Right lobe of liver (tissue), 6 donors: ENCODE measurements around the gene ADCY1. TPM values are rescaled to one million over a fixed set of nuclear protein-coding genes. Genes with fewer than 3 reads are reported as not detected.
A peak's percentile ranks its signal among the peaks of the same experiment; 100 is the strongest.
"Not testable (repeated sequence)": the region's sequence is repeated elsewhere in the genome, so short reads cannot be mapped to it uniquely, and the experiment has no call there.

Experiments
- ATAC-seq, 4 donors: fragments of 200-7000 bp; cut with Tn5 transposase; one replicate each; pipeline ENCODE4 v1.9.1; 2020; ENCODE audit warnings: mild to moderate bottlenecking in 4 of 4, moderate library complexity in 4 of 4
- DNase-seq, 3 donors: peaks; one replicate each; pipeline ENCODE4 v3.0.0-alpha.2; 2020
- H3K27ac ChIP-seq, 3 donors: fragments of 200-600 bp; one replicate each; pipeline ENCODE4 v1.8.0; 2022
- H3K27me3 ChIP-seq, 2 donors: fragments of 200-600 bp; one replicate each; pipeline ENCODE4 v1.8.0; 2022
- H3K36me3 ChIP-seq, 4 donors: fragments of 200-600 bp; sonication (generic) in 1 of 4; one replicate each; pipeline versions ENCODE4 v1.5.1 to v1.8.0; 2017 to 2022; ENCODE audit warnings: control low read depth in 1 of 4
- H3K4me1 ChIP-seq, 4 donors: fragments of 200-600 bp; sonication (generic) in 1 of 4; one replicate each; pipeline versions ENCODE4 v1.5.1 to v1.8.0; 2017 to 2022; ENCODE audit warnings: control low read depth in 1 of 4
- H3K4me3 ChIP-seq, 3 donors: fragments of 200-600 bp; one replicate each; pipeline ENCODE4 v1.8.0; 2022
- H3K9me3 ChIP-seq, 4 donors: fragments of 200-600 bp; sonication (generic) in 1 of 4; one replicate each; pipeline versions ENCODE4 v1.5.1 to v1.8.0; 2017 to 2022; ENCODE audit warnings: control low read depth in 1 of 4
- POLR2A ChIP-seq: fragments of 450-650 bp; IDR thresholded peaks from one replicate; pipeline ENCODE4 v1.6.1; 2017; ENCODE audit warnings: antibody characterized with exemption, mild to moderate bottlenecking
- WGBS: methylation state at CpG from one replicate; pipeline ENCODE4 v1.1.6; 2018; ENCODE audit warnings: low coverage, low lambda C conversion rate; ENCODE audit not compliant: insufficient coverage; ENCODE audit errors: missing lambda C conversion rate; 5-methylcytosine and 5-hydroxymethylcytosine counted together
- intact Hi-C, 2 donors: fragments of 100-400 bp; cut with DNase I; formaldehyde crosslinking; loops; one replicate each; pipeline versions ENCODE4 v1.11.2 to v1.14.1; 2022
- long read RNA-seq: library from polyadenylated mRNA; unstranded; transcript quantifications from one replicate; pipeline ENCODE4 v2.0.0, GENCODE V29; 2019
- total RNA-seq, 6 experiments: library from RNA; depleted of rRNA in 2 of 6; stranded (reverse); fragments of >200 nt in 2 of 6; fragmentation: NEBNext Ultra II Directional in 3 of 6; extraction: Animal tissue kit (Norgen Biotek cat#: 25700) in 3 of 6; gene quantifications; one replicate each; pipeline versions ENCODE4 v1.1.0 to v1.2.4, GENCODE V29; 2016 to 2023
- TF ChIP-seq, protein P1 (sequence below), 4 donors: fragments of 200-600 bp in 3 of 4; fragments of 450-650 bp in 1 of 4; IDR thresholded peaks; one replicate each; pipeline versions ENCODE4 v1.5.1 to v1.8.0; 2016 to 2022; ENCODE audit warnings: antibody characterized with exemption in 4 of 4, mild to moderate bottlenecking in 2 of 4
- donor health status: DM: no; HTN: yes; CAD: no.
- donor health status: DM: no; HTN: no; CAD: no.
- donor health status: DM: no; HTN: no; CAD: no.
- donor health status: DM: no; HTN: yes; CAD: no.
- donor health status: DM: no; HTN: yes; CAD: no.

The ADCY1 gene
- 10 to 100 TPM in 2 of 6 experiments, 1 to 10 TPM in 4; 7.2 to 17.6 (median 9.3) TPM for total RNA-seq
- long read RNA-seq, partial matches to known transcripts: 0 of 2 reads
- long read RNA-seq, other reads (novel, unspliced or antisense): 2 of 2 reads

DNA sequence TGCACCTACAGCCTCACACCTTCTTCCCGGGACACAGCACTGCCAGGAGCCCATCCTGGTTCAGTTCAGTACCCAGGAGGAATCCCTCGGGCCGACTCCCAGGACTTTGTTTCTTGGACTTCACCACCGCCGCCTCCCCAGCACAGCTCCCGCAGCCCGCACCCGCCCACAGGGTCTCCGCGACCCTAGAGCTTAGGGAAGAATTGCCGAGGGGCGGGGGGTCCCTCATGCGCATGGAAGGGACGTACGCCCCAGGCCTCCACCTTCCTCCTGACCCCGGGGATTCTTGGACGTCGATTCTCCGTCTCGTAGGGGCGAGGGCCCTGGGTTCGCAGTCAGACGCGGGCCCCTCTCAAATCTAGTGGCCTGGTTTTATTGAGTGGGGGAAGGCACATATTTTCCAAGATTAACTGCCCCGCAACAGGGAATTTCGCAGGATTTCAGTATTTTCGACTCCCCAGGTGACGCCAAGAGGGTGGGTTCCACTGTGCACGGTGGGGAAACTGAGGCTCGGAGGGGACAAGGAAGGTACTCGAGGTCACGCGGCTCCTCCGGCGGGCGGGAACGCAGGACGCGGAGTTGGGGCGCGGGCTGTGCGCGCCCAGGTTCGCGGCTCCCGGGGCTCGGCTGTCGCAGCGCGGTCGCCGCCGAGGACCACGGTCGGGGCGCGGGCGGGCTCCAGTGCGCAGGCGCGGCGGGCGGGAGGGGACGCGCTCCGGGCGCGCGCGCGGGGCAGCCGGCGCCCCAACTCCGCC is at the start of gene ADCY1:
ADCY1 (plus strand) TSS at position 708 of the 755 bp plus-strand sequence. CDS start 176 bp downstream, outside the sequence.
- DNase-seq (no peak), ATAC-seq (peak in 1 of 4 donors; percentile 13)
- H3K27ac ChIP-seq: no peak within 1 kb of the TSS
- H3K4me3 ChIP-seq: peak within 1 kb of the TSS; percentile 40 to 51 (median 51)
- TF ChIP-seq, protein P1, sequence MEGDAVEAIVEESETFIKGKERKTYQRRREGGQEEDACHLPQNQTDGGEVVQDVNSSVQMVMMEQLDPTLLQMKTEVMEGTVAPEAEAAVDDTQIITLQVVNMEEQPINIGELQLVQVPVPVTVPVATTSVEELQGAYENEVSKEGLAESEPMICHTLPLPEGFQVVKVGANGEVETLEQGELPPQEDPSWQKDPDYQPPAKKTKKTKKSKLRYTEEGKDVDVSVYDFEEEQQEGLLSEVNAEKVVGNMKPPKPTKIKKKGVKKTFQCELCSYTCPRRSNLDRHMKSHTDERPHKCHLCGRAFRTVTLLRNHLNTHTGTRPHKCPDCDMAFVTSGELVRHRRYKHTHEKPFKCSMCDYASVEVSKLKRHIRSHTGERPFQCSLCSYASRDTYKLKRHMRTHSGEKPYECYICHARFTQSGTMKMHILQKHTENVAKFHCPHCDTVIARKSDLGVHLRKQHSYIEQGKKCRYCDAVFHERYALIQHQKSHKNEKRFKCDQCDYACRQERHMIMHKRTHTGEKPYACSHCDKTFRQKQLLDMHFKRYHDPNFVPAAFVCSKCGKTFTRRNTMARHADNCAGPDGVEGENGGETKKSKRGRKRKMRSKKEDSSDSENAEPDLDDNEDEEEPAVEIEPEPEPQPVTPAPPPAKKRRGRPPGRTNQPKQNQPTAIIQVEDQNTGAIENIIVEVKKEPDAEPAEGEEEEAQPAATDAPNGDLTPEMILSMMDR (IDR thresholded peaks at IDR 0.05): no peak
- no peak for TF ChIP-seq POLR2A
- no peaks in the 10 kb centered on the region for H3K27me3 ChIP-seq
- no peaks in the 10 kb centered on the region for H3K36me3 ChIP-seq
- intact Hi-C loops: no loop called here
- 8% methylated on average over 15 of the region's 74 CpGs for WGBS
- H3K9me3 ChIP-seq: no peaks in the 10 kb centered on the region
- peaks cover 0 to 11% (median 3%) of the 10 kb centered on the region in 4 donors for H3K4me1 ChIP-seq

DNA sequence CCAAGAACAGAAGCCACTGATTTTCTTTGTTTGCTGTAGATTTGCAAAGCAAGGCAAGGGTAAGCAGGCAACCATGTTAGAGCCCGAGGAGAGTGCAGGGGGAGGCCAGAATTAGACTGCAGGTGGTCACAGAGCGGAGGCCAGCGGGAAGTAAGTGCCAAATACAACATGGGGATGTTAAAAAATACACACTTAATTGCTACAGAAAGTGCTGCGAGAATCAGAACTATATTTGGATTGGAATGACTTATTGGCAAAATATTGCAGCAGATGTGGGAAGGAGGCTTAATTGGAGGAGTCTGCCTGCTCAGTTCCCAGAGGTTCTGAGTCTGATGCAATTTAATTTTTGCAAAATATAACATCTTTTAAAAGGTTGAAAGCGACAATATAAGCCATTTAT is 49.7 kb upstream of the ADCY1 start:
- H3K36me3 ChIP-seq: no peaks in the 10 kb centered on the region
- intact Hi-C loops: no loop called here
- H3K4me1 ChIP-seq: no peaks in the 10 kb centered on the region
- no peak overlapping the region for H3K27ac ChIP-seq
- H3K27me3 ChIP-seq: no peaks in the 10 kb centered on the region
- no peaks in the 10 kb centered on the region for H3K9me3 ChIP-seq
- no peak for ATAC-seq
- WGBS: 38% methylated on average over 5 of the region's 5 CpGs
- TF ChIP-seq POLR2A: no peak
- TF ChIP-seq, protein P1 (IDR thresholded peaks at IDR 0.05): no peak
- no peak overlapping the region for H3K4me3 ChIP-seq
- no peak for DNase-seq

DNA sequence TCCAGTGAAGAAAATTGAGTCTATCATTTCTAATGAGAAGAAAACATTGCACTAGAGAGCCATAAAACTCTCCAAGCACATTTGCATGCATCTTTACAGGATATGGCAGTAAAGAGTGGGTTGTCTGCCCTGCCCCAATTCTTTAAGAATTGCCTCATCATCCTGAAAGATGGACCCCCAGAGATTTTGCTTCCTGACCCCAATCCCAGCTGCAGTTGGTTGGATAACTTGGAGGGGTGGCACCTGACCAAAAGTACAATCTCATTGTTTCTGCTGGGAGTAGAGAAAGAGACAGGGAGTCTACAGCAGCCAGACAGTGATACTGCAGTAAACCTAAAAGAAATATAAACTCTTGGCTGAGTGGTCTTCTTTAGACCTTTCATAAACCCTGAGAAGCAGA is 49.1 kb upstream of the ADCY1 start:
- no peak overlapping the region for H3K27ac ChIP-seq
- H3K4me3 ChIP-seq: no peak overlapping the region
- H3K9me3 ChIP-seq: no peaks in the 10 kb centered on the region
- no peaks in the 10 kb centered on the region for H3K4me1 ChIP-seq
- no peak for TF ChIP-seq POLR2A
- TF ChIP-seq, protein P1 (IDR thresholded peaks at IDR 0.05): no peak
- ATAC-seq: no peak
- no peaks in the 10 kb centered on the region for H3K27me3 ChIP-seq
- no peaks in the 10 kb centered on the region for H3K36me3 ChIP-seq
- DNase-seq: no peak
- intact Hi-C loops: no loop called here

DNA sequence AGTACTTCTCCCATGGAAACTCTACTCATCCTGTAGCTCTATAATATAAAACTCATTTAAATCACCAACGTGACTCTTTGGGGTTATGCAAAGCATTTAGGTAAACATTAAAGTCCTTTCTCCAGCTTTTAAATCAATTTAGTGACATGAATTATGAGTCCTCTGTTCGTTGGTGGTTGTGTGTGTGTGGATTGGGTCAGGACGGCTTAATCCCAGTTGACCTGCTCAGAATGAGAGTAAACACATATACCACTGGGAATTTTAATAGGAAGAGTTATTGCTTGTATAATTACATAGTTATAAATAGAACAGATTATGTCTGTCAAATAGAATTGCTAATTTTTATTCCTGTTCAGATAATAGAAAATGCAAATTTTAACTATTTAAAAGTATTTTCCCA is 30.7 kb upstream of the ADCY1 start:
- Histone ChIP-seq H3K9me3 (peaks cover 0 to 4% (median 0%) of the 10 kb centered on the region in 4 donors), H3K27me3 (no peaks in the 10 kb centered on the region), H3K36me3 (no peaks in the 10 kb centered on the region), H3K4me1 (no peaks in the 10 kb centered on the region), H3K4me3 (no peak overlapping the region), H3K27ac (no peak overlapping the region)
- WGBS: 22% methylated on average over 3 of the region's 3 CpGs
- ATAC-seq (no peak), DNase-seq (no peak)
- intact Hi-C loops: no loop called here
- TF ChIP-seq, protein P1 (IDR thresholded peaks at IDR 0.05): no peak
- no peak for TF ChIP-seq POLR2A

DNA sequence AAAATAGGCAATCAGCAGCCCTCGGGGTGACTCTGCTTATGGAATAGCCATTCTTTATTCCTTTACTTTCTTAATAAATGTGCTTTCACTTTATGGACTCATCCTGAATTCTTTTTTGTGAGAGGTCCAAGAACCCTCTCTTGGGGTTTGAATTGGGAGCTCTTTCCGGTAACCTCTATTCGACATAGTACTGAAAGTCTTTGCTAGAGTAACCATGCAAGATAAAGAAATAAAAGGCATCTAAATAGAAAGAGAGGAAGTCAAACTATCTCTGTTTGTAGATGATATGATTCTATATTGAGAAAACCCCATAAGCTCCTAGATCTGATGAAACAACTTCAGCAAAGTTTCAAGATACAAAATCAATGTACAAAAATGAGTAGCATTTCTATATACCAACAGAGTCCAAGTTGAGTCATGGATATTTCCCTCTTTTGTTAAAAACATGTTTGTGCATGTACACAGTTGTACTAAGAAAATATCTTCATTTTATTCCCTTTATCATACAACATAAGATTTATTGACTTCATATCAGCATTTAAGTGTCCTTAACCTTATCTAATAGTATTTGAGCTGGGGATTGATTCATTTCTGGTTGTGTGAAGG is 29.0 kb upstream of the ADCY1 start:
- H3K4me3 ChIP-seq, H3K36me3 ChIP-seq, H3K27ac ChIP-seq, intact Hi-C loops, DNase-seq, H3K4me1 ChIP-seq, H3K9me3 ChIP-seq, H3K27me3 ChIP-seq, ATAC-seq: not testable (repeated sequence)
- 39% methylated on average over 3 of the region's 3 CpGs for WGBS

DNA sequence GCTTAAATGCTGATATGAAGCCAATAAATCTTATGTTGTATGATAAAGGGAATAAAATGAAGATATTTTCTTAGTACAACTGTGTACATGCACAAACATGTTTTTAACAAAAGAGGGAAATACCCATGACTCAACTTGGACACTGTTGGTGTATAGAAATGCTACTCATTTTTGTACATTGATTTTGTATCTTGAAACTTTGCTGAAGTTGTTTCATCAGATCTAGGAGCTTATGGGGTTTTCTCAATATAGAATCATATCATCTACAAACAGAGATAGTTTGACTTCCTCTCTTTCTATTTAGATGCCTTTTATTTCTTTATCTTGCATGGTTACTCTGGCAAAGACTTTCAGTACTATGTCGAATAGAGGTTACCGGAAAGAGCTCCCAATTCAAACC is 25.3 kb upstream of the ADCY1 start:
- H3K36me3 ChIP-seq, intact Hi-C loops, H3K27ac ChIP-seq, H3K4me1 ChIP-seq, DNase-seq, H3K9me3 ChIP-seq, H3K4me3 ChIP-seq, H3K27me3 ChIP-seq, ATAC-seq: not testable (repeated sequence)
- 93% methylated on average over 2 of the region's 2 CpGs for WGBS
